SK-N-SH (cell line): ENCODE measurements around the gene PDE2A.

Experiments used
- CTCF ChIP-seq: fragments of 200-600 bp; sonication (generic); IDR thresholded peaks from 2 replicates; pipeline ENCODE4 v1.6.1; 2017; ENCODE audit warnings: antibody characterized with exemption, mild to moderate bottlenecking, moderate library complexity
- EP300 ChIP-seq, 2 experiments: IDR thresholded peaks; 2 replicates each; pipeline versions ENCODE4 v1.4.0 to v1.6.1; 2012; ENCODE audit warnings: borderline replicate concordance in 1 of 2, low read depth in 1 of 2, low read length in 1 of 2
- FOXM1 ChIP-seq: IDR thresholded peaks from 2 replicates; pipeline ENCODE4 v1.4.0; 2012; ENCODE audit warnings: low read depth, mild to moderate bottlenecking
- GATA2 ChIP-seq: sonication (generic); formaldehyde crosslinking; IDR thresholded peaks from 2 replicates; pipeline ENCODE4 v1.5.0; 2020; ENCODE audit warnings: mild to moderate bottlenecking, missing genetic modification reagents
- JUND ChIP-seq: IDR thresholded peaks from 2 replicates; pipeline ENCODE4 v1.4.0; 2012
- MXI1 ChIP-seq: IDR thresholded peaks from 2 replicates; pipeline ENCODE4 v1.6.1; 2012; ENCODE audit warnings: mild to moderate bottlenecking, low read depth, low read length, improper control_type of control experiment
- POLR2AphosphoS5 ChIP-seq: IDR thresholded peaks from 2 replicates; pipeline ENCODE4 v1.6.1; 2012; ENCODE audit warnings: low read depth, low read length
- RAD21 ChIP-seq: IDR thresholded peaks from 2 replicates; pipeline ENCODE4 v1.6.1; 2012; ENCODE audit warnings: mild to moderate bottlenecking, low read length
- REST ChIP-seq: IDR thresholded peaks from 2 replicates; pipeline ENCODE4 v1.6.1; 2012; ENCODE audit warnings: mild to moderate bottlenecking, low read depth, low read length, moderate library complexity
- RFX5 ChIP-seq: IDR thresholded peaks from 2 replicates; pipeline ENCODE4 v1.6.1; 2012; ENCODE audit warnings: mild to moderate bottlenecking, improper control_type of control experiment, low read length
- SIN3A ChIP-seq: IDR thresholded peaks from 2 replicates; pipeline ENCODE4 v1.6.1; 2012; ENCODE audit warnings: low read depth, mild to moderate bottlenecking, low read length, moderate library complexity, borderline replicate concordance
- SMC3 ChIP-seq: IDR thresholded peaks from 2 replicates; pipeline ENCODE4 v1.6.1; 2012; ENCODE audit warnings: low read depth, low read length, improper control_type of control experiment
- TF ChIP-seq, protein P1 (sequence below): IDR thresholded peaks from 2 replicates; pipeline ENCODE4 v1.4.0; 2012; ENCODE audit warnings: low read depth
- TF ChIP-seq, protein P2 (sequence below): IDR thresholded peaks from 2 replicates; pipeline ENCODE4 v1.4.0; 2012; ENCODE audit warnings: low read depth, borderline replicate concordance

DNA sequence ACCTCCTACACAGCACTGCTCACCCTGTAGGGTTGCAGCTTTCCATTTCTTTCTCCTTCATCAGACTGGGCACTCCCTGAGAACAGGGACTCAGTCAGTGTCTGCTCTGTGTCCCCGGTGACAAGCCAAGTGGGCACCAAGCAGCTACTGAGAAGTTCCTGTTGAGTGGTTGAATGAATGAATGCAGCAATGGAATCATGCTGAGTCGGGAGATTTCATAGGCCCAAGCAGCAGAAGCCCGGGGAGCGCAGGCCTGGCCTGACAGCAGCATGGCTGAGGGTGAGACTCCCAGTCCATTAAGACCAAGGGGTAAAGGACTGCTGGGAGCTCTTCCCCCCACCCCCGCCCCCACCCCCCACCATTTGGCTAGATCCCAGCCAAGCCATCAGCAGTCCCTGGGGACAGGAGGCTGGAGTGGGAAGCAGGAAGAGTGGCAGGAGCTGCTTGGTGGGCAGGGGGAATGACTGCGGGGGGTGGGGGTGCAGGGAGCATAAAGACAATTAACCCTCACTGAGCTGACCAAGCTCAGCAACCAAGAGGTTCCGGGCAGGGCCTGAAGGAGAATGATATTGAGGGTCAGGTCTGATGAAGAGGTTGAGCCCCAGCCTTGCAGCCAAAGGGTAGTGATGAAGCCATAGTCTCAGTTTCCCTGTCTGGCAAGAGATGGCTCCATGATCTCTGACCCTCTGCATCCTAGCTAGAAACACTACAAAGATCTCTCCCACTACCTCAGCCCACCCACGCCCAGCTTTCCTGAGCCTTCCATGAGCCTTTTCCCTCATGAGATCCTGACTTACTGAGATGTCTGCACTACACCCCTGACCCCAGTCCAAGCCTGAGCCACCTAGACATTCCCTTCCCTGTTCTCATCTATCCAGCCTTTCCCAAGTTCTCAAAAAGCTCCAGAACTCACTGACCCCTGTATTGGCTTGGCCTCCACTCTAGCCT lies 2.8 kb downstream of the PDE2A start:
- TF ChIP-seq, protein P1, sequence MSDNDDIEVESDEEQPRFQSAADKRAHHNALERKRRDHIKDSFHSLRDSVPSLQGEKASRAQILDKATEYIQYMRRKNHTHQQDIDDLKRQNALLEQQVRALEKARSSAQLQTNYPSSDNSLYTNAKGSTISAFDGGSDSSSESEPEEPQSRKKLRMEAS: no peak
- TF ChIP-seq CTCF (no peak), EP300 (IDR thresholded peaks at IDR 0.05; ENCODE audit: borderline replicate concordance in 1 of 2, low read depth in 1 of 2, low read length in 1 of 2) (no peak), RFX5 (no peak), SIN3A (no peak), MXI1 (no peak), RAD21 (no peak), FOXM1 (no peak), SMC3 (no peak), POLR2AphosphoS5 (no peak), REST (no peak), JUND (no peak), GATA2 (CRISPR knock-in tag) (no peak)
- TF ChIP-seq, protein P2, sequence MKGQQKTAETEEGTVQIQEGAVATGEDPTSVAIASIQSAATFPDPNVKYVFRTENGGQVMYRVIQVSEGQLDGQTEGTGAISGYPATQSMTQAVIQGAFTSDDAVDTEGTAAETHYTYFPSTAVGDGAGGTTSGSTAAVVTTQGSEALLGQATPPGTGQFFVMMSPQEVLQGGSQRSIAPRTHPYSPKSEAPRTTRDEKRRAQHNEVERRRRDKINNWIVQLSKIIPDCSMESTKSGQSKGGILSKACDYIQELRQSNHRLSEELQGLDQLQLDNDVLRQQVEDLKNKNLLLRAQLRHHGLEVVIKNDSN: no peak
